ENCODE results near the gene SYNE3.

The SYNE3 gene

GRCh38 chr14:95471476-95471875 is 45.0 kb downstream of the SYNE3 start:
- no peak for DNase-seq

GRCh38 chr14:95471016-95471415 is 45.4 kb downstream of the SYNE3 start:
- no peak for DNase-seq

- no peak for DNase-seq
Measured at GRCh38 chr14:95469134-95469481, 47.3 kb downstream of the SYNE3 start.

GRCh38 chr14:95468448-95469133 is 47.9 kb downstream of the SYNE3 start:
- DNase-seq, result no peak

- no peak for DNase-seq
Measured at GRCh38 chr14:95467657-95468056, 48.8 kb downstream of the SYNE3 start.

- no peak for DNase-seq
Measured at GRCh38 chr14:95467232-95467631, 49.2 kb downstream of the SYNE3 start.

Measured in retina (tissue), 1 donor.